Measurements from ENCODE around the gene LGALS14.
"Not testable (repeated sequence)": the region's sequence is repeated elsewhere in the genome, so short reads cannot be mapped to it uniquely, and the experiment has no call there.

The LGALS14 gene, protein sequence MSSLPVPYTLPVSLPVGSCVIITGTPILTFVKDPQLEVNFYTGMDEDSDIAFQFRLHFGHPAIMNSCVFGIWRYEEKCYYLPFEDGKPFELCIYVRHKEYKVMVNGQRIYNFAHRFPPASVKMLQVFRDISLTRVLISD

DNA sequence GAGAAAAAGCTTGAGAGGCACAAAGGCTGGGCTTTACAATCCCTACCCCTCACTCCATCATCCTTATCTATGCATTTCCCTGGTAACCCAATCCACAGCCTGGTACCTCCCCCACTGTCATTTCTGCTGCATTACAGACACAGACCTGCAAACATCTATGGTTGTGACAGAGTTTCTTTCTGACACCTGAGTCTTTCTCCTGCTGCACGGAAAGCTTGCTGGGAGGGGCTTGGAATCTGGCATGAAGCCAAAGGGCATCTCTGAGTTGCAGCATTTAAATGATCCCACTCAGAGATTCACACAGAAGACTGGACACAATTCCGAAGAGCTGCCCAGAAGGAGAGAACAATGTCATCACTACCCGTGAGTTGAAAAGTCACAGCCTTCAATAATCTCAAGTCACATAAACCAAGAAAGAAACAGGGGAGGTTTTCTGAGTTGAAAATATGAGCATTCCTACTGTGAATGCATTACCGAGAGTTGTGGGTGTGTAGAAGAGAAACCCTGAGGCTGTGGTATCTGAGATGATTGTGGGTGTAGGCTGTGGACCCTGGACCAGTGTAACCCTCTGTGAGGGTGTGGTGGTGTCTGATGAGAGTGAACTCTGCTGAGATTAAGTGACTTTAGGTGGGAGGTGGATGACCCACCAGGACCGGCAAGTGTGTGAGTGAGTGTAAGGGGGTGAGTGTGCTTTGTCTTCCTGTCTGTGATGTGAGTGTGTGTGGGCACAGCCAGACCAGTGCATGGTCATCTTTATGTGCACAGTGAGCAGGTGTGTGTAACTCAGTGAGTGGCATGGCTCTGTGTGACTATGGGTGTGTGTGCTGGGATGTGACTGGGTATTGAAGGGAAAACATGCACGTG, at the start of gene LGALS14:
LGALS14 (plus strand) TSS at position 301 of the 864 bp plus-strand sequence; CDS start at position 349, 48 bp downstream.
- Histone ChIP-seq H3K27me3 (ENCODE audit: control insufficient read depth in 1 of 2, insufficient read depth in 2 of 2, low read length in 2 of 2) (peaks cover 0 to 3% of the 10 kb centered on the region in 2 donors), H3K9ac (ENCODE audit: low read length in 2 of 2) (no peak within 1 kb of the TSS), H3K9me3 (ENCODE audit: control insufficient read depth in 2 of 2, low read length in 2 of 2) (no peaks in the 10 kb centered on the region), H3K4me1 (ENCODE audit: control insufficient read depth, insufficient read depth, low read length) (no peaks in the 10 kb centered on the region), H3K4me3 (ENCODE audit: low read length in 2 of 2) (no peak within 1 kb of the TSS), H3K36me3 (ENCODE audit: control insufficient read depth in 2 of 2, insufficient read depth in 2 of 2, low read length in 2 of 2) (no peaks in the 10 kb centered on the region), H3K27ac (ENCODE audit: low read length) (no peak within 1 kb of the TSS)

DNA sequence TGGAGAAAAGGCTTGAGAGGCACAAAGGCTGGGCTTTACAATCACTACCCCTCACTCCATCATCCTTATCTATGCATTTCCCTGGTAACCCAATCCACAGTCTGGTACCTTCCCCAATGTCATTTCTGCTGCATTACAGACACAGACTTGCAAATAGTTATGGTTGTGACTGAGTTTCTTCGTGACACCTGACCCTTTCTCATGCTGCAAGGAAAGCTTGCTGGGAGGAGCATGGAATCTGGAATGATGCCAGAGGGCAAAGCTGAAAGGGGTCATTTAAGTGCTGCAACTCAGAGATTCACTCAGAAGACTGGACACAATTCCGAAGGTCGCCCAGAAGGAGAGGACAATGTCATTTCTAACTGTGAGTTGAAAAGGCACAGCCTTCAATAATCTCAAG, 48.7 kb upstream of the LGALS14 start, which contains the start of gene LGALS16:
LGALS16 (plus strand) TSS at position 301 of the 400 bp plus-strand sequence; CDS start at position 350, 49 bp downstream.
- H3K4me1 ChIP-seq (ENCODE audit: control insufficient read depth, insufficient read depth, low read length), result no peaks in the 10 kb centered on the region
- H3K9me3 ChIP-seq (ENCODE audit: control insufficient read depth in 2 of 2, low read length in 2 of 2), result no peaks in the 10 kb centered on the region
- no peaks in the 10 kb centered on the region for H3K27me3 ChIP-seq (ENCODE audit: control insufficient read depth in 1 of 2, insufficient read depth in 2 of 2, low read length in 2 of 2)

DNA sequence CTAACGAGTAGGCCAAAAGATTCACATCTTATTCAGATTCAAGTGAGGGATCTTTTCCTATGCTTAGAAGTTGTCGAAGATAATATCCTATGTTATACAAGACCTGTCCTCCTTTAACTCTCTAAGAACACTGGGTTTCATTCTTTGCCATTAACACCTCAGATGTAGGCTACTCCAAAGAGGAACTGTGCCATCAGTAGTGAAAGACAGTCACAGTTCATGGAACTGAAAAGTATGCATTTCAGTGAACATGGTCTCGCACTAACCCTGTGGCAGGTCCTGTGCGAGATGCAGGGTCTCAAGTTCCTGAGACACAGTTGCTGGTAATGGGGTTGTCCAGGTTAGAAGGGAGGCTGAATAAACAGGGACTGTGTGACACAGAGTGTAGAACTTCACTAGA, 44.5 kb upstream of the LGALS14 start:
- no peak overlapping the region for H3K9ac ChIP-seq (ENCODE audit: low read length in 2 of 2)

More for the DNA sequence above, 48.7 kb upstream of the LGALS14 start, which contains the start of gene LGALS16:
- Histone ChIP-seq H3K4me3 (ENCODE audit: low read length in 2 of 2) (no peak within 1 kb of the TSS), H3K9ac (ENCODE audit: low read length in 2 of 2) (no peak within 1 kb of the TSS), H3K27ac (ENCODE audit: low read length) (no peak within 1 kb of the TSS), H3K36me3 (ENCODE audit: control insufficient read depth in 2 of 2, insufficient read depth in 2 of 2, low read length in 2 of 2) (no peaks in the 10 kb centered on the region)

DNA sequence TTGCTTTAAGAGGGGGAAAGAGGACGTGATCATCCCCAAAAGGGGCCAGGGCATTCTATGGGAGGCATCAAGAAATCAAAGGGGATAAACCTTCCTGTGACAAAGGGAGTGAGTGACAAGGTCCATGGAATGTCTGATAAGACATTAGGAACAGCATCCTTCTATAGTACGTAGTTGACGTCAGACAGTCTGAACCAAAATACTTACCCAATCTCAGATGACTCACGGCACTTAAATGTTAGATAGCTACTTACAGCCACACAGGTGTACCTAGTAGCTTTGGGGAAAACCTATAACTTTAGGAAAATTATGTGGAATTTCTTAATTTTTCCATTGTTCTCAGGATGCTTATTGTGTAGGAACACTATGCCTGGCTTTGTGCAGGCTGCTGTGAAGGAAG, 43.6 kb upstream of the LGALS14 start:
- H3K36me3 ChIP-seq (ENCODE audit: control insufficient read depth in 2 of 2, insufficient read depth in 2 of 2, low read length in 2 of 2), result no peaks in the 10 kb centered on the region
- no peak overlapping the region for H3K27ac ChIP-seq (ENCODE audit: low read length)
- no peaks in the 10 kb centered on the region for H3K4me1 ChIP-seq (ENCODE audit: control insufficient read depth, insufficient read depth, low read length)
- H3K27me3 ChIP-seq (ENCODE audit: control insufficient read depth in 1 of 2, insufficient read depth in 2 of 2, low read length in 2 of 2), result no peaks in the 10 kb centered on the region
- H3K4me3 ChIP-seq (ENCODE audit: low read length in 2 of 2), result no peak overlapping the region
- no peak overlapping the region for H3K9ac ChIP-seq (ENCODE audit: low read length in 2 of 2)
- no peaks in the 10 kb centered on the region for H3K9me3 ChIP-seq (ENCODE audit: control insufficient read depth in 2 of 2, low read length in 2 of 2)

More for the DNA sequence above, 44.5 kb upstream of the LGALS14 start:
- Histone ChIP-seq H3K27ac (ENCODE audit: low read length) (no peak overlapping the region), H3K27me3 (ENCODE audit: control insufficient read depth in 1 of 2, insufficient read depth in 2 of 2, low read length in 2 of 2) (no peaks in the 10 kb centered on the region), H3K9me3 (ENCODE audit: control insufficient read depth in 2 of 2, low read length in 2 of 2) (no peaks in the 10 kb centered on the region), H3K36me3 (ENCODE audit: control insufficient read depth in 2 of 2, insufficient read depth in 2 of 2, low read length in 2 of 2) (no peaks in the 10 kb centered on the region), H3K4me3 (ENCODE audit: low read length in 2 of 2) (no peak overlapping the region), H3K4me1 (ENCODE audit: control insufficient read depth, insufficient read depth, low read length) (no peaks in the 10 kb centered on the region)

DNA sequence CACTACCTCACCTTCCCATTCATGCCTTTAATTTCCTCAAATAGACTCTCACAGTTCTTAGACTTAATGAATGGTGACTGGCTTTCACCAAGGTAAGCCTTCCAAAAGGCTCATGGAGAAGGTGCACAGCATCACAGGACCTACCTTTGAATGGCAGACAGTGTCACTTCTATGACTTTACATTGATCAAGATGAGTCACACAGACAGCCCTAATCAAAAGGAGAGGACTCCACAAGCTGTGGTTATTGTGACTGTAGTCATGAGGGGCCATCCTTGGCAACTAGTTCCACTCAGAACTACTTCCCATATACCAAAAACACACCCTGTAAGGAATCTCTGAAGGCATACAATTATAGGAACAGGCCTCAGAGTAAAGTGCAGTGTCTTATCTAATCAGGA, 42.7 kb upstream of the LGALS14 start:
- no peak overlapping the region for H3K4me3 ChIP-seq (ENCODE audit: low read length in 2 of 2)
- H3K9me3 ChIP-seq (ENCODE audit: control insufficient read depth in 2 of 2, low read length in 2 of 2), result no peaks in the 10 kb centered on the region
- H3K4me1 ChIP-seq (ENCODE audit: control insufficient read depth, insufficient read depth, low read length), result no peaks in the 10 kb centered on the region
- H3K27ac ChIP-seq (ENCODE audit: low read length), result no peak overlapping the region
- no peaks in the 10 kb centered on the region for H3K36me3 ChIP-seq (ENCODE audit: control insufficient read depth in 2 of 2, insufficient read depth in 2 of 2, low read length in 2 of 2)
- no peaks in the 10 kb centered on the region for H3K27me3 ChIP-seq (ENCODE audit: control insufficient read depth in 1 of 2, insufficient read depth in 2 of 2, low read length in 2 of 2)
- no peak overlapping the region for H3K9ac ChIP-seq (ENCODE audit: low read length in 2 of 2)

DNA sequence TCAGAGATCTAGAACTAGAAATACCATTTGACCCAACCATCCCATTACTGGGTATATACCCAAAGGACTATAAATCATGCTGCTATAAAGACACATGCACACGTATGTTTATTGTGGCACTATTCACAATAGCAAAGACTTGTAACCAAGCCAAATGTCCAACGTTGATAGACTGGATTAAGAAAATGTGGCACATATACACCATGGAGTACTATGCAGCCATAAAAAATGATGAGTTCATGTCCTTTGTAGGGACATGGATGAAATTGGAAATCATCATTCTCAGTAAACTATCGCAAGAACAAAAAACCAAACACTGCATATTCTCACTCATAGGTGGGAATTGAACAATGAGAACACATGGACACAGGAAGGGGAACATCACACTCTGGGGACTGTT, 34.4 kb upstream of the LGALS14 start:
- not testable (repeated sequence) for H3K27ac ChIP-seq (ENCODE audit: low read length); H3K36me3 ChIP-seq (ENCODE audit: control insufficient read depth in 2 of 2, insufficient read depth in 2 of 2, low read length in 2 of 2); H3K4me3 ChIP-seq (ENCODE audit: low read length in 2 of 2); H3K27me3 ChIP-seq (ENCODE audit: control insufficient read depth in 1 of 2, insufficient read depth in 2 of 2, low read length in 2 of 2); H3K4me1 ChIP-seq (ENCODE audit: control insufficient read depth, insufficient read depth, low read length); H3K9ac ChIP-seq (ENCODE audit: low read length in 2 of 2); H3K9me3 ChIP-seq (ENCODE audit: control insufficient read depth in 2 of 2, low read length in 2 of 2)

DNA sequence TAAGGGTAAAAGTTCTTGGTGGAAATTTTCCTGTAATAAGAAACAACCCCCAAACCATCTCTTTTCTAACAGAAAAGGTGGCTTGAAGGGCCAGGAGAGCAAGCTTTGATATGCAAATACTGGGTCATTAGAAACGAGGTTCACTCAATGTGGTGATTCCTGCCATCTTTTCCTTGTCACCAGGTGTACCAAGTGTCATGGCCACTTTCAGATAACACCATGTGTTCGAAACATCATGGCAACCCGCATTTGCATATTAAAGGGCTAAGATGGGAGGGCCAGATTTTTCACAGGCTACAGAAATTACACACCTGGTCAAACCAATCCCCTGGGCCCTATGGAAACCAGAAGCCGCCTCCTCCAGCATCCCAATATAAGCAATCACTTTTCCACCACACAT, 33.3 kb upstream of the LGALS14 start:
- Histone ChIP-seq H3K9me3 (ENCODE audit: control insufficient read depth in 2 of 2, low read length in 2 of 2) (peaks cover 0 to 3% of the 10 kb centered on the region in 2 donors), H3K9ac (ENCODE audit: low read length in 2 of 2) (no peak overlapping the region), H3K27ac (ENCODE audit: low read length) (no peak overlapping the region), H3K4me3 (ENCODE audit: low read length in 2 of 2) (no peak overlapping the region), H3K36me3 (ENCODE audit: control insufficient read depth in 2 of 2, insufficient read depth in 2 of 2, low read length in 2 of 2) (no peaks in the 10 kb centered on the region), H3K27me3 (ENCODE audit: control insufficient read depth in 1 of 2, insufficient read depth in 2 of 2, low read length in 2 of 2) (peaks cover 0 to 2% of the 10 kb centered on the region in 2 donors), H3K4me1 (ENCODE audit: control insufficient read depth, insufficient read depth, low read length) (no peaks in the 10 kb centered on the region)

DNA sequence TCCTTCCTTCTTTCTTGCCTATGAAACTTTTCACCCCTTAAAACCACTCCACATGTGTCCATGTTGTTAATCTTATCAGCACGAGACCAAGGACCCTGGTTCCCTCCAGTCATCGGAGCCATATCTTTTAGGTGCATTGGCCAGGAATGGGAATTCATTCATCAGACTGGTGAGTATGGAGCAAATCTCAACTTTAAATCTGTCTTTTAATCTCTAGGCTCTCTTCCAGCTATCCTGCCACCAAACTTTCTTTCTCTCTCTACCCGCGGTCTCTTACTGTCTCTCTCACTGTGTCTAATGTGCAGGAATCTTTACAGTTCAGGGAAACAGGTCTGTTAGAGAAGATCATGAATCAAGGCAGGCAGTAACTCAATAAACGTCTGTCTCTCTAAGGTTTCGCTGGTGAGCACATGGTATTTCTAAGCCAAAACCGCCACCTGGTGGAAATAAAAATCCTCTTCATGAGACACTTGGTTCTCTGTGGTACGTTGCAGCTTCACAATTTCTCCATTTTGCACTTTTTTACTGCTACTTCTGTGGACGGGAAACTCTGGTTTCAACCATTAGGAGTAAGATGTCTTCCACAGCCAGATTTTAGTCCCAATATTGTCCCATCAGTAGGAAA, 32.4 kb upstream of the LGALS14 start:
- Histone ChIP-seq H3K4me1 (ENCODE audit: control insufficient read depth, insufficient read depth, low read length) (no peaks in the 10 kb centered on the region), H3K27me3 (ENCODE audit: control insufficient read depth in 1 of 2, insufficient read depth in 2 of 2, low read length in 2 of 2) (peaks cover 0 to 2% of the 10 kb centered on the region in 2 donors), H3K4me3 (ENCODE audit: low read length in 2 of 2) (no peak overlapping the region), H3K9ac (ENCODE audit: low read length in 2 of 2) (no peak overlapping the region), H3K9me3 (ENCODE audit: control insufficient read depth in 2 of 2, low read length in 2 of 2) (peaks cover 0 to 3% of the 10 kb centered on the region in 2 donors), H3K36me3 (ENCODE audit: control insufficient read depth in 2 of 2, insufficient read depth in 2 of 2, low read length in 2 of 2) (no peaks in the 10 kb centered on the region), H3K27ac (ENCODE audit: low read length) (no peak overlapping the region)

DNA sequence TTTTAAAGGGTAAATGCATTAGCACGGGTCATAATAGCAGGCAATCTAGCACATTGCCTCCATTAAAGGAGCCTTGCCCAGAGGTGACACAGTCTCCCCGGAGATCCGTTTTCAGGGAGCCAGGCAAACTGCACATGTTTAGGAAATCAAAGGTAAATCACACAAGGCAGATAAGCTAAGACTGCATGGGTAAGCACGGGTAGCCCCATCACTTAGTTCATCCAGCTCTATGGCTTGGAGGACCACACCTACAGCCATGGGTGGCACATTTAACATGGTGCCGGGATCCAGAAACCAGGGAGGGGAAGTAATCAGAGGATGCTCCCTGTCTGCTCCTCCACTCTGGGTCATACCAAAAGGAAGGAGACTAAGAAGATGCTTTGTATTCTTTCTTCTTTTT, 31.8 kb upstream of the LGALS14 start:
- no peaks in the 10 kb centered on the region for H3K36me3 ChIP-seq (ENCODE audit: control insufficient read depth in 2 of 2, insufficient read depth in 2 of 2, low read length in 2 of 2)
- no peak overlapping the region for H3K4me3 ChIP-seq (ENCODE audit: low read length in 2 of 2)
- no peak overlapping the region for H3K9ac ChIP-seq (ENCODE audit: low read length in 2 of 2)
- H3K27ac ChIP-seq (ENCODE audit: low read length), result no peak overlapping the region
- no peaks in the 10 kb centered on the region for H3K4me1 ChIP-seq (ENCODE audit: control insufficient read depth, insufficient read depth, low read length)
- peaks cover 0 to 3% of the 10 kb centered on the region in 2 donors for H3K9me3 ChIP-seq (ENCODE audit: control insufficient read depth in 2 of 2, low read length in 2 of 2)
- H3K27me3 ChIP-seq (ENCODE audit: control insufficient read depth in 1 of 2, insufficient read depth in 2 of 2, low read length in 2 of 2), result peaks cover 0 to 2% of the 10 kb centered on the region in 2 donors

DNA sequence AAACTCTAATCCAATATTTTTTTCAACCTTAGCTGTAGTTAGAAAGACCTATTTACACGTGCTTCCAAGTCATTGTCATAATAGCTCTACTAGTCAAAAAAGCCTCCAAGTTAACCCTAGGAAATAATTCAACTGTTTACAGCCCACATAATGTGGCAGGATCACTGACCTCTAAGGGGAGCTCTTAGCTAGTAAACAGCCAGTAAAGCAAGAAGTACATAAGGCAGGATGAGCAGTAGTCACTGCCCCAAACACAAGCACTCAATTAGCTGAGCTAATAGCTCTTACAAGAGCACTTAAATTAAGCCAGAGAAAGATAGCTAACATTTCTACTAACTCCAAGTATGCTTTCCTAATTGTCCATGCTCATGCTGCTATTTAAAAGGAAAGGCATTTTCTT, 30.4 kb upstream of the LGALS14 start:
- not testable (repeated sequence) for H3K4me1 ChIP-seq (ENCODE audit: control insufficient read depth, insufficient read depth, low read length); H3K27ac ChIP-seq (ENCODE audit: low read length); H3K9ac ChIP-seq (ENCODE audit: low read length in 2 of 2); H3K4me3 ChIP-seq (ENCODE audit: low read length in 2 of 2); H3K9me3 ChIP-seq (ENCODE audit: control insufficient read depth in 2 of 2, low read length in 2 of 2); H3K27me3 ChIP-seq (ENCODE audit: control insufficient read depth in 1 of 2, insufficient read depth in 2 of 2, low read length in 2 of 2); H3K36me3 ChIP-seq (ENCODE audit: control insufficient read depth in 2 of 2, insufficient read depth in 2 of 2, low read length in 2 of 2)

Data from stomach smooth muscle (tissue), 2 donors.